HepG2 (cell line): Measurements from ENCODE around the gene ZNF8. TPM values are rescaled to one million over a fixed set of nuclear protein-coding genes. Genes with fewer than 3 reads are reported as not detected.

Experiments used
- CBX1 ChIP-seq: IDR thresholded peaks from one replicate; pipeline ENCODE4 v1.6.1; 2016; ENCODE audit warnings: antibody characterized with exemption, low read depth
- ELF4 ChIP-seq: sonication (generic); formaldehyde crosslinking; IDR thresholded peaks from 2 replicates; pipeline ENCODE4 v1.5.0; 2020; ENCODE audit warnings: missing genetic modification reagents, mild to moderate bottlenecking, moderate library complexity, borderline replicate concordance
- FOXP4 ChIP-seq: sonication (generic); formaldehyde crosslinking; IDR thresholded peaks from 2 replicates; pipeline ENCODE4 v1.4.0; 2020; ENCODE audit warnings: missing genetic modification reagents
- HMGXB4 ChIP-seq, 2 experiments: sonication (generic) in 1 of 2; formaldehyde crosslinking in 1 of 2; IDR thresholded peaks; 2 replicates each; pipeline versions ENCODE4 v1.4.0 to v1.6.1; 2018 to 2020; ENCODE audit warnings: missing genetic modification reagents in 2 of 2, borderline replicate concordance in 1 of 2, low read depth in 1 of 2, mild to moderate bottlenecking in 1 of 2, missing biosample characterization in 1 of 2
- HOXA7 ChIP-seq: sonication (generic); formaldehyde crosslinking; IDR thresholded peaks from 2 replicates; pipeline ENCODE4 v1.8.1; 2022; ENCODE audit warnings: mild to moderate bottlenecking, missing genetic modification reagents, moderate library complexity
- ISL2 ChIP-seq: sonication (generic); formaldehyde crosslinking; IDR thresholded peaks from 2 replicates; pipeline ENCODE4 v1.5.0; 2020; ENCODE audit warnings: missing genetic modification reagents
- PATZ1 ChIP-seq: sonication (generic); formaldehyde crosslinking; IDR thresholded peaks from 2 replicates; pipeline ENCODE4 v1.4.0; 2020; ENCODE audit warnings: missing genetic modification reagents
- SIN3A ChIP-seq: IDR thresholded peaks from 2 replicates; pipeline ENCODE4 v1.6.1; 2011; ENCODE audit warnings: low read depth, mild to moderate bottlenecking, control low read depth, low read length, borderline replicate concordance
- STAG1 ChIP-seq: sonication (generic); formaldehyde crosslinking; IDR thresholded peaks from 2 replicates; pipeline ENCODE4 v1.4.0; 2020; ENCODE audit warnings: missing genetic modification reagents
- TP53 ChIP-seq: sonication (generic); formaldehyde crosslinking; conservative IDR thresholded peaks from 2 replicates; pipeline ENCODE4 v1.4.0; 2020; ENCODE audit warnings: missing genetic modification reagents
- ZNF205 ChIP-seq: IDR thresholded peaks from 2 replicates; pipeline ENCODE4 v1.6.1; 2018; ENCODE audit warnings: missing biosample characterization, missing genetic modification reagents
- ZNF260 ChIP-seq: sonication (generic); formaldehyde crosslinking; IDR thresholded peaks from 2 replicates; pipeline ENCODE4 v1.4.0; 2020; ENCODE audit warnings: missing genetic modification reagents, low read depth, mild to moderate bottlenecking, borderline replicate concordance
- ZNF318 ChIP-seq: sonication (generic); formaldehyde crosslinking; IDR thresholded peaks from 2 replicates; pipeline ENCODE4 v1.4.0; 2020; ENCODE audit warnings: mild to moderate bottlenecking, missing genetic modification reagents
- ZNF616 ChIP-seq: sonication (generic); formaldehyde crosslinking; IDR thresholded peaks from 2 replicates; pipeline ENCODE4 v1.5.0; 2020; ENCODE audit warnings: low read depth, mild to moderate bottlenecking, missing genetic modification reagents
- ZNF788 ChIP-seq: sonication (generic); formaldehyde crosslinking; IDR thresholded peaks from 2 replicates; pipeline ENCODE4 v1.5.0; 2020; ENCODE audit warnings: mild to moderate bottlenecking, missing genetic modification reagents, borderline replicate concordance
- polyA plus RNA-seq, 8 experiments: library from polyadenylated mRNA; depleted of rRNA in 3 of 8; stranded (reverse) in 7 of 8; unstranded in 1 of 8; fragments of >200 nt; fragmentation: Illumina TruSeq in 4 of 8; extraction: Trizol in 4 of 8; gene quantifications; 2 replicates each; pipeline versions ENCODE4 v1.2.1 to v1.2.3, GENCODE V29; 2011 to 2016; ENCODE audit warnings: low read depth in 4 of 8, missing spikeins in 1 of 8, mixed read lengths in 1 of 8; ENCODE audit not compliant: insufficient read depth in 1 of 8
- total RNA-seq, 5 experiments: library from RNA; depleted of rRNA; stranded (reverse); fragments of >200 nt; fragmentation: Illumina TruSeq; extraction: Trizol; gene quantifications; 2 replicates each; pipeline ENCODE4 v1.2.3, GENCODE V29; 2016; ENCODE audit warnings: low read depth in 1 of 5

The ZNF8 gene
- total and polyA plus RNA-seq, 2 of the 13 experiments (the other 11 are each of a cell fraction or from before 2014, with no cell fraction given), result 3.1 to 3.3 TPM

GRCh38 chr19:58328999-58329398 is 50.2 kb downstream of the ZNF8 start (continued):
- TF ChIP-seq ZNF318 (CRISPR knock-in tag) (no peak), ELF4 (CRISPR knock-in tag) (no peak), SIN3A (no peak), HMGXB4 (CRISPR knock-in tag; IDR thresholded peaks at IDR 0.05; ENCODE audit: borderline replicate concordance in 1 of 2, low read depth in 1 of 2) (0 out of 4 replicates have a peak, but pooled peaks have one; percentile 35 to 49), STAG1 (CRISPR knock-in tag) (peak; percentile 80), TP53 (CRISPR knock-in tag) (no peak), ZNF205 (CRISPR knock-in tag) (no peak), FOXP4 (CRISPR knock-in tag) (no peak), PATZ1 (CRISPR knock-in tag) (no peak), HOXA7 (no peak), ZNF616 (CRISPR knock-in tag) (no peak), CBX1 (no peak), ISL2 (CRISPR knock-in tag) (no peak), ZNF788 (CRISPR knock-in tag) (no peak), ZNF260 (CRISPR knock-in tag) (no peak)
